PC-3 (cell line): ENCODE measurements around the gene EDDM3A.

Experiments used
- EZH2 ChIP-seq: fragments of 300-600 bp; sonication (generic); IDR thresholded peaks from one replicate; pipeline ENCODE4 v1.6.1; 2017; ENCODE audit warnings: antibody characterized with exemption, mild to moderate bottlenecking, low read length; ENCODE audit not compliant: unreplicated experiment
- EZH2phosphoT487 ChIP-seq: fragments of 300-600 bp; sonication (generic); IDR thresholded peaks from 2 replicates; pipeline ENCODE4 v1.6.1; 2018; ENCODE audit warnings: mild to moderate bottlenecking, antibody characterized with exemption, low read length, borderline replicate concordance
- TF ChIP-seq, protein P1 (sequence below): fragments of 300-600 bp; sonication (generic); conservative IDR thresholded peaks from 2 replicates; pipeline ENCODE4 v1.5.1; 2017; ENCODE audit warnings: antibody characterized with exemption, low read depth, mild to moderate bottlenecking, low read length

GRCh38 chr14:20698934-20699333, 46.8 kb upstream of the EDDM3A start:
- TF ChIP-seq, protein P1, sequence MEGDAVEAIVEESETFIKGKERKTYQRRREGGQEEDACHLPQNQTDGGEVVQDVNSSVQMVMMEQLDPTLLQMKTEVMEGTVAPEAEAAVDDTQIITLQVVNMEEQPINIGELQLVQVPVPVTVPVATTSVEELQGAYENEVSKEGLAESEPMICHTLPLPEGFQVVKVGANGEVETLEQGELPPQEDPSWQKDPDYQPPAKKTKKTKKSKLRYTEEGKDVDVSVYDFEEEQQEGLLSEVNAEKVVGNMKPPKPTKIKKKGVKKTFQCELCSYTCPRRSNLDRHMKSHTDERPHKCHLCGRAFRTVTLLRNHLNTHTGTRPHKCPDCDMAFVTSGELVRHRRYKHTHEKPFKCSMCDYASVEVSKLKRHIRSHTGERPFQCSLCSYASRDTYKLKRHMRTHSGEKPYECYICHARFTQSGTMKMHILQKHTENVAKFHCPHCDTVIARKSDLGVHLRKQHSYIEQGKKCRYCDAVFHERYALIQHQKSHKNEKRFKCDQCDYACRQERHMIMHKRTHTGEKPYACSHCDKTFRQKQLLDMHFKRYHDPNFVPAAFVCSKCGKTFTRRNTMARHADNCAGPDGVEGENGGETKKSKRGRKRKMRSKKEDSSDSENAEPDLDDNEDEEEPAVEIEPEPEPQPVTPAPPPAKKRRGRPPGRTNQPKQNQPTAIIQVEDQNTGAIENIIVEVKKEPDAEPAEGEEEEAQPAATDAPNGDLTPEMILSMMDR: no peak
- TF ChIP-seq EZH2 (no peak), EZH2phosphoT487 (no peak)
